GM19238 (cell line): Measurements from ENCODE around the gene HOMER2.

Experiments
- DNase-seq: peaks from one replicate; pipeline ENCODE4 v3.0.0; 2011; ENCODE audit warnings: low spot score; ENCODE audit not compliant: insufficient read length

HOMER2 gene

DNA sequence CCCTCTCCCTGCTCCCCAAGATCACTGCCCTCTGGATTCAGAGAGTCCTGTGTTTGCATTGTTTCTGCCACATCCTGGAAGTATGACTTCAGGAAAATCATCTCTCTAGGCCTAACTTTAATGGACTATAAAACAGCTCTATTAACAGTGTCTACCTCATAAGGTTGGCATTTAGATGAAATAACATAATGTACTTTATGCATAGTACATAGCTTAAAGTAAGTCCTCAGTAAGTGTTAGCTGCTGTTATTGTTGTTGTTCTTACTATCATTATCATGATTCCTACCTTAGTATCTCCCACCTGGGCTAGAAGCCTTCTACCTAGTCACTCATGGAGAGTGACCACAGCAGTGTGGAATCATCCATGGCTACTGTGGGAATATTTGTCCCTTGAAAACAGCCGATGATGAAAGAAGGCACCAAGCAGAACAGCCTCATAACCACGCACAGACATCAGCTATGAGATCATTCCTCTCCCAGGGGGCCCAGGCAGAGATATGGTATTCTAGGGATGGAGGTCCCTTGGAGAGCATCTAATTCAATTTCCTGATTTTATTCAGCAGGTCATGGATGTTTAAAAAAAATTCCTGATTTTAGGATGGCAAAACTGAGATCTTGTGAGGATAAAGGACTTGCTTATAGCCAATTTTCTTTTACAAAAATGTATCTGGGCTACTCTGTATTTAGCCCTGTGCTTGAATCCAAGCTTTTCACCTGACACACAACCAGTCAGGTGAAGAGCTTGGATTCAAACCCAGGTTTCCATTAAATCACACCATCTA, 148.5 kb downstream of the HOMER2 start:
- DNase-seq = no peak

DNA sequence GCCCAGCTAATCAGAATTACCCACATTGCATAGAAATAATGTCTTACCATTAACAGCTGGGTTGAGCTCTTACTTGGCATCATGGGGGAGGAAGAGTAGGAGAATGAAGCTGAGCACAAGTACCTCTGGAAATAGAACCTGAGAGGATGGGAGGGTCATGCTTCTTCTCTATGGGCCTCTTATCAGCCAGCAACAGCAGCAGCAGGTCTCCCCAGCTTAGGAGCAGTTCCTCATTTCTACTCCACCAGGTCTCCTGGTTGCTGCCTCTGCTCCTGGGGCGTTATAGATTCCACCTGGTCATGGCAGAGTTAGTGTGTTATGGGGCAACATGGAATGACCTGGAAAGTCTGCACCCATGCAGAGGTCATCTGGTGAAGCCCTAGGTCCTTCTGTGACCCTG, 150.0 kb downstream of the HOMER2 start:
- no peak for DNase-seq

DNA sequence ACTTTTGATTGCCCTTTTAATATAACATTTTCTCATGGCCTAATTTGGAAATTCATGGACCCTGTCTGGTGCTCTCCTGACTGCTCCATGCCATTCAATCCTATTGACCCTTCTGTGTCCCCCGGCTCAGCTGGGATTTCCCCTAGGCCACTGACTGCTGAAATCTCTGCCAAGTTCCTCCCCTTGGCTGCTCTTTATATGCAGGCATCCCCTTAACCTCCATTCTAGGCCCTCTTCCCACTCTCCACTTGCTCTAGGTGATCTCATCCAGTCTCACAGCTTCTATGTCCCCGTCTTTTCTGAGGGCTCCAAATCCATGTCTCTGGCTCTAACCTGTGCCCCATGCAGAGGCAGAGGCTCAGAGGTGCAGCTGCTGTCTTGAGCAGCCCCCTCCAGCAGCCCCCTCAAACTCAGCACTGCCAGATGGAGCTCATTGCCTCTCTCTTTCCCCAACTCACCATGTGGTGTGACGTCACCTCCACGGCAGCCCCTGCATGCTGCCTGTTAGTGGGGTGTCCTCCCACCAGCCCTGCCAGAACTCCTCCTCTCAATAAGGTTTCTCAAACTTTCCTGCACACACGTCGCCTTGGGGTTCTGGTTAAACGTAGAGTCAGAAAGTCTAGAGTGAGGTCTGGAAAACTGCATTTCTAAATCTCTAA, 153.2 kb downstream of the HOMER2 start:
- no peak for DNase-seq
